Activated naive CD4-positive, alpha-beta T cell treated with anti-CD3 and anti-CD28 coated beads, Interleukin-2, amount 50 U/mL, for 24 hours (primary cell): ENCODE data around the gene ELFN1.

Source experiments
- H3K27ac Mint-ChIP-seq: one replicate; pipeline ENCODE4 v1.8.0; 2021; ENCODE audit warnings: mild to moderate bottlenecking, mixed read lengths
- H3K27me3 Mint-ChIP-seq: one replicate; pipeline ENCODE4 v1.8.0; 2021; ENCODE audit warnings: mixed read lengths
- H3K36me3 Mint-ChIP-seq: one replicate; pipeline ENCODE4 v1.8.0; 2021; ENCODE audit warnings: mixed read lengths
- H3K4me1 Mint-ChIP-seq: one replicate; pipeline ENCODE4 v1.8.0; 2021; ENCODE audit warnings: mixed read lengths
- H3K4me3 Mint-ChIP-seq: one replicate; pipeline ENCODE4 v1.8.0; 2021; ENCODE audit warnings: mild to moderate bottlenecking, mixed read lengths
- H3K9me3 Mint-ChIP-seq: one replicate; pipeline ENCODE4 v1.8.0; 2021; ENCODE audit warnings: mixed read lengths

The ELFN1 gene

GRCh38 chr7:1794888-1795542 is 124.9 kb downstream of the ELFN1 start:
- peaks cover 9% of the 10 kb centered on the region for H3K36me3 Mint-ChIP-seq
- no peaks in the 10 kb centered on the region for H3K4me1 Mint-ChIP-seq
- H3K27me3 Mint-ChIP-seq = peaks cover 10% of the 10 kb centered on the region
- H3K27ac Mint-ChIP-seq = no peak overlapping the region
- no peak overlapping the region for H3K4me3 Mint-ChIP-seq
- peaks cover 19% of the 10 kb centered on the region for H3K9me3 Mint-ChIP-seq
